ENCODE data around the gene RABGAP1L.
"Not testable (repeated sequence)": the region's sequence is repeated elsewhere in the genome, so short reads cannot be mapped to it uniquely, and the experiment has no call there.

The RABGAP1L gene

DNA sequence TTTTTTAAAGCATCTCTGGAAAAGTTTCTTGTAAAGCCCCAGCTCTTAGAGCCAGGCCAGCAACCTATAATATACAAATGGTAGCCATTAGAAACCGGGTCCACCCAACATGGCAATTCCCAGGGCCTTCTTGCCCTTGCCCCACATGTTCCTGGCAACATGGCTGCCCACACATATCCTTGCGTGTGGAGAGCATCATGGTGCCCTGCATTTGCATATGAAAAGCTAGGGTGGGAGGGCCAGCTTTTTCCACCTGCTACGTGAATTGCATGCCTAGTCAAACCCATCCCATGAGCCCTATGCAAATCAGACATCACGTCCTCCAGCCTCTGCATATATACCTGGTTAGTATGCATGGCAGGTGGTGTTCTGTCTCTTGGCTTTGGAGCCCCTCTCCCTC is 88.2 kb downstream of the RABGAP1L start:
- DNase-seq = no peak

GRCh38 chr1:174248041-174248440 is 88.7 kb downstream of the RABGAP1L start:
- no peak for DNase-seq

GRCh38 chr1:174256386-174256785 is 97.1 kb downstream of the RABGAP1L start:
- DNase-seq = not testable (repeated sequence)

- DNase-seq = no peak
These were observed 98.8 kb downstream of the RABGAP1L start for GRCh38 chr1:174258148-174258550.

GRCh38 chr1:174262349-174263241 is 103.3 kb downstream of the RABGAP1L start:
- DNase-seq = no peak

DNA sequence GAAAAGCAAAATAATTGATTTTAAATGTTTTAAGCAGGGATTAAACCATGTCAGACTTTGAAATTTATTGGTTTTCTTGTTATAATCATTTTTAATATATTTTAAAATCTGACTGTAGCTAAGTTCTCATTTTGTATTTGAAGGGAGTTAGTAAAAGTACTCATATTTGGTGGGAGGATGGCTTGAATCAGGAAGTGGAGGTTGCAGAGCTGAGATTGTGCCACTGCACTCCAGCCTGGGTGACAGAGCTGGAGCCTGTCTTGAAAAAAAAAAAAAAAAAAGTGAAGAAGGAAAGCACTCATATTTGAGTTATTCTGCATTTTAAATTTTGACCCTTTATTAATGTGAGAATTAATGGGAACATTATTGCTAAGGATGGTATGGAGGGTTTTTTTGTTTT is 106.0 kb downstream of the RABGAP1L start:
- no peak for DNase-seq

DNA sequence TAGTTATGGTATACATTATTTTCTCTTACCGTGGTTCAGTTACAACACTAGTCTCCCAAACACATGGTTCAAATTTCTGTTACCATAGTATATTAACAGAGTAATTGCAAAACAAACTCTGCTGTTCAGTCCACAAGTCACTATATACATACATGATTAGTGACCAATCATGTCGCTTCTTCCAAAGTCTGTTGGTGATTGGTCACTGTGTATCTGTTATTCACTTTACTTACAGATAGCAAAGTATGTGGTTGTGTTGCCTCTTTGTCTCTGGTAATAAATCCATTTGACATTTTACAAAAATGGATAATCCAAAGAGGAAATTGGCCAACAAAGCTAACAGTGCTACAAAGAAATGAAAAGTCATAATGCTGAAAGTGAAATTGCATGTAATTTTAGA is 107.2 kb downstream of the RABGAP1L start:
- DNase-seq = no peak

DNA sequence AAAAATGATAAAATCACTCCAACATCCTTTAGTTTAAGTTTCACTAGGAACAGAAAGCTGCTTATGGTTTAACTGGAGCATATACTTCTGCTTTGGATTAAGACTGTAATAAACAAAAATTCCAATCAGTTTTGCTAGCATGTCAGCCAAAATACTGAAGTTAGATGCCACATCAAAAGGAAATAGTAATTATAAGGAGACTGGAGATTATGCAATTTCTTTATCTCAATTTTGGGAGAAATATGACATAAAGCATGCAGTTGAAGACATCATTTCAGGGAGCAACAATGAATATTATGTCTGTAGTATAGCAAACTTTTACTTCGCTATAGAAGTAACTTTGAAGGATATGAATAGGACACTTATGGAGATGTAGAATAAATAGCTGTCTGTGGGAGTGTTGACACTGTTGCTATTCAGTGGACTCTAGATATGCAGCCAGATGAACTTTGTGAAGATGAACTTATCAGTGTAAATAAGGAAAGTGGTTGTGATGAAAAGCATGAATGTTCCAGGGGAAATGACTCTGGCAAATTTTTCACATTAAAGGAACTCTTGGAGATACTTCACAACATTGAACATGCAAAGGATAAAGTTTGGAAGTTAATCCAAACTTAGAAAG is 107.8 kb downstream of the RABGAP1L start:
- no peak for DNase-seq

DNA sequence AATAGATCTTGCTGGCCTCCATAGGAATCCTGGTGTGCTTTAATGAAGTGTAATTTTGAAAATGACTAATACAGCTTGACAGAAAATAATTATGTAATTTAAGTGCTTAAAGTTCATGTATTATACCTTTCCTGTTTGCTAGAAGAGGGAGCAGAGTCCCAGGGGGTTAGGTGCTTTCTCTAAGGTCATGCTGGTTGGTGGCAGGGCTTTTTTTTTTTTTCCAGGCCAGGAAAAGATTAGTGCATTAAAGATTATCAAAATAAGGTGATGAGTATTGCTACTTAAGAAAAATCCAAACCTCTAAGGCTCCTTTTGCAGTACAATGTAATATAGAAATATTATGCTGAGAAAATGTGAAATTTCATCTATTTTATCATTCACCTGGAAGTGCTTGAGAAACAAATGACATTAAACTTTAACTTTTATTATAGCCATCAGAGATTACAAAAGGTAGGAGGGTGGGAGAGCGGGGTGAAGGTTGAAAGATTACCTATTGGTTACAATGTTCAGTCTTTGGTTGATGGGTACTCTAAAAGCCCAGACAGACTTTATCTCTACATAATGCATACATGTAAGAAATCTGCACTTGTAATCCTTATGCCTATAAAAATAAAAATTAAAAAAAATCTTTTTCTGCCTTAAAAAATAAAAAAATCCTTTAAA is 110.8 kb downstream of the RABGAP1L start:
- DNase-seq = no peak

GRCh38 chr1:174273190-174273589 is 113.9 kb downstream of the RABGAP1L start:
- DNase-seq = no peak

DNA sequence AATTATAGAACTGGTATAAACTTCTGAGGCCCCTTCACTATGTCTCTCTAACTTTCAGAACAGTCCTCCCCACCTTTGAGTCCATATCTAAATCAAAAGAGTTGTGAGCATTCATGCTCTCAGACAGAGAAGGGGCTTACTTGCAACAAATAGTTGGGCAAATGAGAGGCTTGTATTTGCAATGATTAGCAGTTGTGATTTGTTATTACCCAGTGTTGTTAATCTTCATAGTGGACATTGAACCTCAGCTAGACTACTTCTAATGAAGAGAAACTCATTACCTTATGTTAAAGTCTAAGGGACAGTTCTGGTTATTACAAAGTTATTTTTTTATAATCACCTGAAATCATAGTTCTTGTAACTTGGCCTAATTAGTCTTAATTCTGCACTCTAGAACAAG is 114.5 kb downstream of the RABGAP1L start:
- no peak for DNase-seq

DNA sequence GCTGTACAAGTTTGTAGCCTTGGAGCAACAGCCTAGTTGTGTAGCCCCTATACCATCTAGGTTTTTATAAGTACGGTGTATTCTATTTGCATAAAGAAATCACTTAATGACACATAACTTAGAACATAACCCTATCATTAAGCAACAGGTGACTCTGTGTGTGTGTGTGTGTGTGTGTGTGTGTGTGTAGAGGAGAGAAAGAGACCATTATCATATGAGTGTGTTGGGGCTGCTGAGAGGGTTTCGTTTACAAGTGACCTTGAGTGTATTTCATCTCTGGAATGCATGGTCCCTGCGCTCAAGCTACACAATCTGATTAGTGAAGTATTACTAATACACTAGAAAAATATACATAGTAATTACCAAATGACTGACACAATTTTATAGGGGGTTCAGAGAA is 115.1 kb downstream of the RABGAP1L start:
- DNase-seq = no peak

- DNase-seq = no peak
These were observed 115.6 kb downstream of the RABGAP1L start for GRCh38 chr1:174274884-174275283.

GRCh38 chr1:174276087-174276486 is 116.8 kb downstream of the RABGAP1L start:
- DNase-seq = no peak

- no peak for DNase-seq
These were observed 124.7 kb downstream of the RABGAP1L start for GRCh38 chr1:174284052-174284451.

DNA sequence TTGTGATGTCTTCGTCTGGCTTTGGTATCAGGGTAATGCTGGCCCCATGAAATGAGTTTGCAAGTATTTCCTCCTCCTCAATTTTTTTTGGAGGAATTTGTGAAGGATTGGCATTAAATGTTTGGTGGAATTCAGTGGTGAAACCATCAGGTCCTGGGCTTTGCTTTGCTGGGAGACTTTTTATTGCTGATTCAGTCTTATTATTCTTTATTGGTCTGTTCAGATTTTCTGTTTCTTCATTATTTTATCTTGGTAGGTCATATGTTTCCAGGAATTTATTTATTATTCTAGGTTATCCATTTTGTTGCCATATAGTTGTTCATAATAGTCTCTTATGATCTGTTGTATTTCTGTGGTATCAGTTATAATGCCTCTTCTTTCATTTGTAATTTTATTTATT is 126.7 kb downstream of the RABGAP1L start:
- no peak for DNase-seq

DNA sequence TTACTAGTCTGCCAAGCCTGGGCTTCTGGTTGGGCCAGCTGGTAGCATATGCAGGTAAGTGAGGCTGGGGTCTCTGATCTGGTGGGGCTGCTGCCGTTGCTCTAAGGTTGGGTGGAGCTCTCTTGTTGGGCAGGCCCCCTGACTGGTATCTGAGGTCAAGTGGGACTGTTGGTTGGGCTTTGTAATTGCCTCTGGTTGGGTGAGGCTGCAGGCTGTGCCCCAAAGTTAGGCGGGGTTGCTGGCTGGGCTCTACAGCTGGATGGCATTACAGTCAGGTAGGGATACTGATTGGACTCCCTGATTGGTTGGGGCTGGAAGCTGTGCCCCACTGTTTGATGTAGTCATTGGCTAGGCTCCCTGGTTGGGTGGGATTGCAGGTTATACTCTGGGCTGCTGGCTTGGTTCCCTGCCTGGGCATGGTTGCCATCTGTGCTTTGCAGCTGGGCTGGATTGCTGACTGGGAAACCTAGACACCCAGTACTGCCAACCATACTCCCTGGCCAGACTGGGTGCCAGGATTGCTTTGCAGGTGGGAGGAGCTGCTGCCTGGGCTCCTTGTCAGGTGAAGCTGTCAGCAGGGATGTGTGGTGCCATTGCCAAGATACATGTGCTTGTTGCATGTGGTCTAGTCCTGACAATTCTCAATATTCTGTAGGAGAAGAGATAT is 130.5 kb downstream of the RABGAP1L start:
- DNase-seq = no peak

- DNase-seq = no peak
These were observed 131.7 kb downstream of the RABGAP1L start for GRCh38 chr1:174291059-174291458.

DNA sequence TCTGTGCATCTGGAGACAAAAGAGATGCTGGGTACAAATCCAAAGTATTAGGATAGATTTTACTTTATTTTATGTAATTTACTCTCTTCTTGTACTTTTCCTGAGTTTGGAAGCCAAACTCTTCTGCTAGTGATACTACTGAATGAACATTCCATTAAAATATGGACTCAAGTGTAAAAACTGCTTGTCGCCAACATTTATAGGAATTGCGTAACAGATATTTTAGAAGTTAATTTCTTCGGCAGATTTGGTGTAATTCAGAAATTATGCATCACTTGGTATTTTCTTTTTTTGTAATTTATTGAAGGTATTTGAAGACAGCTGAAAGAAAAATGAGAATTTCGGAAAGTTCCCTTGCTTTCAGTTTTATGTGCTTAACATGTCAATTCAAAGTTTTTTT is 137.0 kb downstream of the RABGAP1L start:
- no peak for DNase-seq

DNA sequence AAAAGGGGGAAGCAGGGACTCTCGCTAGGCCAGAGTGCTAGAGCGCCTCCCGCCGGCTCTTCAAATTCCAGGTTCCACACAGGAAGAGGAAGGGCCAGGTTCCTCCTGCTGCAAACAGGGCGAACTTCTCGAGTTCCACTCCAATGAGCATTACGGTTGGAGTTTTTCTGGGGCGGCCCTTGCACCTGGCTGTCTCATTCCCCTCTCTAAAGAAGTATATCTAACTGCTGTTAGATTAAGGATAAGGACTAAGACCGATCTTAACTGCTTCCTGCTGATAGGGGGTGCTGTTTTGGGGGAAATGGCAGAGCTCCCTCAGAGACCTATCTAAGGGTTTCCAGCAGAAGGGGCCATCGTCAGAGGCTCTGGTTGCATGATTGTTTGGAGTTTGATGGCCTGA is 138.0 kb downstream of the RABGAP1L start:
- DNase-seq = no peak

- no peak for DNase-seq
These were observed 142.2 kb downstream of the RABGAP1L start for GRCh38 chr1:174301295-174302077.

DNA sequence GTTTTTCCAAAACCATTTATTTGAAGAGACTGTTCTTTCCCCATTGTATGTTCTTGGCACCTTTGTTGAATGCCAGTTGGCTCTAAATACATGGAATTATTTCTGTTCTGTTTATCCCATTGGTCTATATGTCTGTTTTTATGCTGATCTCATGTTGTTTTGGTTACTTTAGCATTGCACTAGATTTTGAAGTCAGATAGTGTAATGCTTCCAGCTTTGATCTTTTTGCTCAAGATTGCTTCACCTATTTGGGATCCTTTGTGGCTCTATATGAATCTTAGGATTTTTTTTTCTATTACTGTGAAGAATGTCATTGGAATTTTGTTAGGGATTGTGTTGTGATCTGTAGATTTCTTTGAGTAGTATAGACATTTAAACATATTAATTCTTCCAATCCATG is 149.3 kb downstream of the RABGAP1L start:
- DNase-seq = no peak
